Mammary epithelial cell (primary cell): ENCODE measurements around the gene MAP3K5.

Source experiments
- CTCF ChIP-seq, 2 donors: IDR thresholded peaks in 1 of 2; conservative IDR thresholded peaks in 1 of 2; 2 replicates each; pipeline ENCODE4 v1.5.1; 2011 to 2012; ENCODE audit warnings: inconsistent platforms in 2 of 2, low read length in 2 of 2, mild to moderate bottlenecking in 2 of 2, control low read depth in 1 of 2, low read depth in 1 of 2; ENCODE audit not compliant: insufficient read depth in 1 of 2; ENCODE audit errors: extremely low read depth in 1 of 2
- EZH2 ChIP-seq: IDR thresholded peaks from 2 replicates; pipeline ENCODE4 v1.6.1; 2012; ENCODE audit warnings: low read length, inconsistent platforms, borderline replicate concordance

- TF ChIP-seq CTCF (conservative IDR thresholded peaks at IDR 0.05 in 1 of 2, IDR thresholded peaks at IDR 0.05 in 1 of 2; ENCODE audit: extremely low read depth in 1 of 2, insufficient read depth in 1 of 2, low read depth in 1 of 2, low read length in 2 of 2) (no peak), EZH2 (no peak)
These were observed 59.4 kb downstream of the MAP3K5 start for GRCh38 chr6:136732889-136733288.
